ENCODE measurements around the gene FNBP1.

GRCh38 chr9:129923589-129923988 is 119.4 kb downstream of the FNBP1 start:
- TF ChIP-seq FOXK2 (IDR thresholded peaks at IDR 0.05) (no peak), ELF4 (IDR thresholded peaks at IDR 0.05) (no peak), PKNOX1 (IDR thresholded peaks at IDR 0.05) (no peak), SUZ12 (IDR thresholded peaks at IDR 0.05) (no peak)
